Fibroblast of skin of right biceps (primary cell): Measurements from ENCODE around the gene CAD.
A peak's percentile ranks its signal among the peaks of the same experiment; 100 is the strongest.
"Not testable (repeated sequence)": the region's sequence is repeated elsewhere in the genome, so short reads cannot be mapped to it uniquely, and the experiment has no call there.

ENCODE experiments used
- DNase-seq: peaks from one replicate; pipeline ENCODE4 v3.0.0-alpha.2; 2013

Gene CAD

DNA sequence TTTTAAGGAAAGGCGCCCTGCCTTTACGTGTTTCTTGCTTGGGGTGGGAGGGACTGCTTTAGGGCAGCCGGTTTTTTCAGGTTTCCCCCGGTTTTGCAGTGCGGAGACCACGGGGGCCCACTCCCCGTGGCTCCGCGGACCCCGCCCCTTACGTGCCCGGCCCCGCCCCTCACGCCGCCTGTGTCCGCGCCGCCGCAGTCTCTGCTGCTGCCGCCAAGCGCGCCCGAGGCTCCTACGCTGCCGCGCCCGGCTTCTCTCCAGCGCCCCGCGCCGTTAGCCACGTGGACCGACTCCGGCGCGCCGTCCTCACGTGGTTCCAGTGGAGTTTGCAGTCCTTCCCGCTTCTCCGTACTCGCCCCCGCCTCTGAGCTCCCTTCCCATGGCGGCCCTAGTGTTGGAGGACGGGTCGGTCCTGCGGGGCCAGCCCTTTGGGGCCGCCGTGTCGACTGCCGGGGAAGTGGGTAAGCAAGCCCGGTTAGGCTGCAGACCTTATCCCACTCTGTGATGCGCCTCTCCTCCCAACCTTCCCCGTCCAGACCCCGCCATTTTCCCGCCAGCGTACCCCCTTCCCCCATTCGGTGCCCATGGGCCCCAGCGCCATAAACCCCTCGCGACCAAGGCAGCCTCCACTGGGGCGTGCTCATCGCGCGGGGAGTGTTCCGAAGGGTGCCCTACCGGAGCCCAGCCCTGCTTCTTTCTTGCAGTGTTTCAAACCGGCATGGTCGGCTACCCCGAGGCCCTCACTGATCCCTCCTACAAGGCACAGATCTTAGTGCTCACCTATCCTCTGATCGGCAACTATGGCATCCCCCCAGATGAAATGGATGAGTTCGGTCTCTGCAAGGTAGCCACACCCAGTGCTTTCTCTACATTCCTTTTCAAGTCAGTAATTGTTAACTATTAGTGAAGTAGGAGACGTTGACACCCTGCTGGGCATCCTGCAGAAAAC lies at the start of gene CAD:
CAD (plus strand) TSS at position 197 of the 949 bp plus-strand sequence; CDS start at position 380, 183 bp downstream.
- DNase-seq = peak; percentile 87

DNA sequence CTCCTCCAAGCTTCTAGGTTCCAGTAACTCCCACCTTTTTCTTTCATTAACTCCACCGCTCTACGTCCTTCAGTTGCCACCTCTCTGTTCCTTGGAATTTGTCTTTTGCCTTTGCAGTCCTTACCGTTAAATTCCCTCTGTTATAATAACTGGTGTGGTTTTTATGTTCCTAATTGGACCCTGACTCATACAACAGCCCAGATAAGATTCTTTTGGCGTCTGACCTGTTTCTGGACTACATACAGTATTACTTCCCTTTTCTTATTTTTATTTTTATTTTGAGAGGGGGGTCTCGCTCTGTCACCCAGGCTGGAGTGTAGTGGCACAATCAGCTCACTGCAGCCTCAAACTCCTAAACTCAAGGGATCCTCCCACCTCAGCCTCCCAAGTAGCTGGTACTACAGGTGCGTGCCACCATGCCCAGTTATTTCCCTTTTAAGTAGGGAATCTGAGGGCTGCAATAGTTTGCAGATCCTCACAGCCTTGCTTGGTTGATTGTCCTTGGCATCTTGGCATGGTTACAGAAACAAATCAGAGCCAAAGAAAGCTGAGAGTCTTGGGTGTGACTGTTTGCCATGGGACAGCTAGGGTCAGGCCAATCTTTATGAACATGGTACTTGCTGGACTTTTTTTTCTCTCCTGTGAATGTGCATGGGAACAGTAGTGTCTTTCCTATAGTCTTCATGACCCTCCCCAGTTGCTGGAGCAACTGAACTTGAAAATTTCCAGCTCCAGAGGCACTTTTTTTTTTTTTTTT lies 46.4 kb upstream of the CAD start:
- no peak for DNase-seq

DNA sequence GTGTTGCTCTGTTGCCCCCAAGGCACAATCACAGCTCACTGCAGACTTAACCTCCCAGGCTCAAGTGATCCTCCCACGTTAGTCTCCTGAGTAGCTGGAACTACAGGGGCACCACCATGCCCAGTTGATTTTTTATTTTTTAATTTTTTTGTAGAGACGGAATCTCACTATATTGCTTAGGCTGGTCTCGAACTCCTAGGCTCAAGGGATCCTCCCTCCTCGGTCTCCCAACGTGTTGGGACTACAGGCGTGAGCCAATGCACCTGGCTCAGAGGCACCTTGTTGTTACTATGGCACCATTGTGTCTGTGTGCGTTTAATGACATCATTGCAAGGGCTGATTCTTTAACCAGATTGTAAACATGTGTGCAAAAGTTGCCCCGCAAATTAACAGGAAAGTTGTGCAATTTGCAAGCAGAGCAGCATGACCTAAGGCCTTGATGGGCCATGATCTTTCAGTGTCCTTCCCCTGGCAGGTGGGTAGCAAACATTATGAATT lies 45.8 kb upstream of the CAD start:
- DNase-seq = no peak

DNA sequence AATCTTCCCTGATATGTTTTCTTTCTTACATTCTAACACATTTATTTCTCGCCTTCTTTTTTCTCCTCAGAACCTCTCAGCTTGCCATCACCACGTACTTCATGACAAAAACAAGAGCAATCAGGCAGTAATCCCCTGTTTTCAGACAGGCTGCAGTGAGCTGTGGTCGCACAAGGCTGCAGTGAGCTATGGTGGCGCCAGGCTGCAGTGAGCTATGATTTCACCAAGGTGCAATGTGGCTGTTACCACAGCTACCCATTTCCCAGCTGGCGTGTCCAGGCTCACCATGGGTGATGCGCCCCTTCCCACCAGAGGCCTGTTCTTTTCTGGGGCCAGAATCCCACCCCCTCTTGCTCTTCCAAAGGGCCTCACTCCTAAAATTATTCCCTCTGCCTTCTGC lies 42.5 kb upstream of the CAD start:
- DNase-seq = peak; percentile 50

DNA sequence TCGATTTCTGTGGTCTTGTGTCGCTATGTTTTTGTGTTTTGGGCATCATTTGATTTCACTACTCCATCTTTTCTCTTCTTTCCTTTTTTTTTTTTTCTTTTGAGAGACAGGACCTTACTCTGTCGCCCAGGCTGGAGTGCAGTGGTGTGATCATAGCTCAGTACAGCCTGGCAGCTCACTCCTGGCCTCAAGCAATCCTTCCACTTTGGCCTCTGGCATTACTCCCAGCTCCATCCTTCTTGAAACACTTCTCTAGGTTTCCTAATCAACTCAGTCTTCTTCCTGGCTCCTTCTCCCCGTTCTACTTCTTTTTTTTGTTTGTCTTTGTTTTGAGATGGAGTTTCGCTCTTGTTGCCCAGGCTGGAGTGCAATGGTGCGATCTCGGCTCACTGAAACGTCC lies 41.8 kb upstream of the CAD start:
- no peak for DNase-seq

DNA sequence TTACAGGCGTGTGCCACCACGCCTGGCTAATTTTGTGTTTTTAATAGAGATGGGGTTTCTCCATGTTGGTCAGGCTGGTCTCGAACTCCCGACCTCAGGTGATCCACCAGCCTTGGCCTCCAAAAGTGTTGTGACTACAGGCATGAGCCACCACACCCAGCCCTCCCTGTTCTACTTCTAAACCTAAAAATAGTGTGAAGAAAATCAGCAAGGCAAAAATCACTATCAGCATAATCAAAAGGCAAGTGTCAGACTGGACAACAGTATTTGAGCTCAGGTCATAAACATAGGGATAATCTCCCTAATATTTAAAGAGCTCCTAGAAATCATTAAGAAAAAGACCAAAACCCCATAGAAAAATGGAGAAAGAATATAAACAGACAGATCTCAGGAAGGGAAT lies 41.4 kb upstream of the CAD start:
- not testable (repeated sequence) for DNase-seq

DNA sequence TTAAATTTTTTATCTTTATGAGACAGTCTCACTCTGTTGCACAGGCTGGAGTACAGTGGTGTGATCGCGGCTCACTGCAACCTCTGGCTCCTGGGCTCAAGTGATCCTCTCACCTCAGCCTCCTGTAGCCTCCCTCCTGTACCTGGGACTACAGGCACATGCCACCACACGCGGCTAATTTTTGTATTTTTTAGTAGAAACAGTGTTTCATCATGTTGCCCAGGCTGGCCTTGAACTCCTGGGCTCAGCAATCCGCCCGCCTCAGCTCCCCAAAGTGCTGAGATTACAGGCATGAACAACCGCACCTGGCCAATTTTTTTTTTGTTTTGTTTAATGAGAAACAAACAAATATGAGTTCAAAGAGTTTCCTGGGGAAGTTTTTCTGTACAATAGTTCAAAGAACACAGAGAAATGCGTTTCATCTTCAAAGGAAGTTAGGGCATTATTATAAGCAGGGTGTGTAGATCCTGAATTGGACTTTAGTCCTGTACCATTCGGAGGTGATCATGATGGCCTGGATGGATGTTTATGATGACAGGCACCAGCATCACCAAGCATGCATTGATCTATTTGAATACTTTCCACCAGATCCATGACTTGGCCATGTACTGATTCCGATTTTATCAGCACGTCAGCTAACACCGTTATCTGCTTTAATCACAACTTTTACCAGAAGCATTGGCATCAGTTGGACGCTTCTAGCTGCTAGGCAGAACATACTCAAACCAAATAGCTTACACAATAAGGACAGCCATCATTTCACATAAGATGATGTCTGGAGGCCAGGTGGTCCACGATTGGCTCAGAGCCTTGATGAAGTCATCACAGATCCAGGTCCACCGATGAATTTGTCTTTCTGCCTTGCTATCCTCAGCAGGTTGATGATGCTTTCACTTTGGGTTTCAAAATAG lies 39.5 kb upstream of the CAD start:
- no peak for DNase-seq

DNA sequence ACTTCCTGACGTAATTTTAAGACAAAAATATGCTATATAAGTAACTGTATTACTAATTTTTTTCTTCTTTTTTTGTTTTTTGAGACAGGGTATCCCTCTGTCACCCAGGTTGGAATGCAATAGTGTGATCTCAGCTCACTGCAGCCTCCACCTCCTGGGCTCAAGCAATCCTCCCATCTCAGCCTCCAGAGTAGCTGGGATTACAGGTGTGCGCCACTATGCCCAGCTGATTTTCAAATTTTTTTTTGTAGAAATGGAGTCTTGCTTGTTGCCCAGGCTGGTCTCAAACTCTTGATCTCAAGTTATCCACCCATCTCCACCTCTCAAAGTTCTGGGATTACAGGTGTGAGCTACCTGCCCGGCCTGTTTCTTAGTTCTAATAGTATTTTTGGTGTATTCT lies 38.7 kb upstream of the CAD start:
- no peak for DNase-seq

DNA sequence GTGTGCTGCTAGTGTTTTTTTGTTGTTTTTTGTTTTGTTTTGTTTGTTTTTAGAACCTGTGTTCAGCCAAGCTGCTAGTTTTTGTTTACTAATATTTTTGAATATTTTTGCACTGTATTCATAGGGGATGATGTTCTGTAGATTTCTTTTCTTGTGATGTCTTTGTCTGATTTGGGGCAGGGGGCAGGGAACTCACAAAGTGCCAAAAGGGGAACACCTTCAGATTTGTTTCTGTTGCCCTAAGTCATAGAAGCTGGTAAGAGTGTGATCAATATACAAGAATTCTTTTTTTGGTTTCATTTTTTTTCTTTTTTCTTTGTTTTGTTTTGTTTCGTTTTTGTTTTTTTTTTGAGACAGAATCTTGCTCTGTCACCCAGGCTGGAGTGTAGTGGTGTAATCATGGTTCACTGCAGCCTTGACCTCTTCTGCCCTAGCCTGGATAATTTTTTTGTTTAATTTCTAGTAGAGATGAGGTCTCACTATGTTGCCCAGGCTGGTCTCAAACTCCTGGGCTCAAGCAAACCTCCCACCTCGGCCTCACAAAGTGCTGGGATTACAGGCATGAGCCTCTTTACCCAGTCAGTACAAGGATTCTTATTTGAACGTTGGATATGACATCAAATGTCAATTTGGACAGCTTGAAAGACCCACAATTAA lies 37.7 kb upstream of the CAD start:
- DNase-seq = no peak

DNA sequence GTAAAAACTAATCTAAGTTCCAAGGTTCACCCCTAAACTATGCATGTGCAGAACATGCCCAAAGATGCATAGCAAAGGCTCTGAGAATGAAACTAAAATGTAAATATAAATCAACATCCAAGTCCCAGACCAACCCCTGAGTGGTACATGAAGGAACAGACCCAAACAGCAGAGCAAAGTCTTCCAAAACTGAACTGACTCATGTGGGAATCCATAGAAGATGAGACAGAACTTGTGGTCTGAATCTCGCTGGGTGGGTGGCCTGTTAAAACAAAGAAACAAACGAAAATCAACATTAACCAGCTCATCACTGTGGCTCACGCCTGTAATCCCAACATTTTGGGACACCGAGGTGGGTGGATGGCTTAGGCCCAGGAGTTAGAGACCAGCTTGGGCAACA lies 34.8 kb upstream of the CAD start:
- peak; percentile 91 for DNase-seq

DNA sequence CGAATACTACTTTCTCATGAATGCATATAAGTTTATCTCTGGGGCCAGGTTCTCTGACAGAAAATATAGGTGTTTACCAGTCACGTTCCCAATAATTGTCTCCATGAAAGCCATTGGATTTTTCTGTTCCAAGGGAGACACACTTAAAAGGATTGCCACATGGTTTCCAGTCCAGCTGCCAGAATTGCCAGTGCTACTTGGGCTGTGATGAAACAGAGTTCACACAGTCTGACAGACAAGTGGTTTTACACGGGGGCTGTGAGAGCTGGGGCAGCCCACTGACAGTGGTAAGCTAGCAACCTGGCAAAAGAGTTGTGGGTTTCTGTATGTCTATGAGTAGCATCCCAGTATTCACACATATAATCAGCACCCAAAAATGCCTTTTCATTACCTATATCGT lies 33.1 kb upstream of the CAD start:
- DNase-seq = no peak

DNA sequence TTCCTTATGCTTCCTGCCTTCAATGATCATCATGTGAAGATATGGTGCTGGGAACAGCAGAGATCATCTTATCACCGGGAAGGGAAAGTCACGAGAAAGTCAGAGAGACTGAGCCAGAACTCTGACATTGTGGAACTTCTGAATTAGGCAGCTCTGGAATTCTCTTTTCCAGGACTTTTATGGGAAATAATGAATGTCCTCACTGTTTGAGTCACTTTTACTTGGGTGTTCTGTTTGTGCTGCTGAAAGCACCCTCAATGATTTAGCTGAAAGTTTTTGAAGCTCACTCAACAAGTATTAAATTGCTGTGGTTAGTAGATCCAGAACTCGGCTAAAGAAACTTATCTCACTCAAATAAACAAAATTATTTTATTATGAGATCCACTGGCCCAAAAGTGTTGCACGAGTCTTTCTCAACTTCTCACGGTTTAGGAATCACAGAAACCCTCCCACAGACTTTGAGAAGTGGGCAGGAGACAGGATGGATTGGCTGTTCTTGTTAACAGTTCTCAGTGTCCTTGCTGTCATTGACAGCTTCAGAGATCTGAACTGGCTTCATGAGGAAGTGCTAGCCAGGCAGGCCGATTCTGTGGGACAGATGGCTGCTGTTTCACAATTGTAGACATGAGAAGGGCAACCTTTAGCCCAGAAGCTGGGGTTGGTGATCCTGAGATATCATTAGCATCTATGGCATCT lies 31.7 kb upstream of the CAD start:
- DNase-seq = peak; percentile 89

DNA sequence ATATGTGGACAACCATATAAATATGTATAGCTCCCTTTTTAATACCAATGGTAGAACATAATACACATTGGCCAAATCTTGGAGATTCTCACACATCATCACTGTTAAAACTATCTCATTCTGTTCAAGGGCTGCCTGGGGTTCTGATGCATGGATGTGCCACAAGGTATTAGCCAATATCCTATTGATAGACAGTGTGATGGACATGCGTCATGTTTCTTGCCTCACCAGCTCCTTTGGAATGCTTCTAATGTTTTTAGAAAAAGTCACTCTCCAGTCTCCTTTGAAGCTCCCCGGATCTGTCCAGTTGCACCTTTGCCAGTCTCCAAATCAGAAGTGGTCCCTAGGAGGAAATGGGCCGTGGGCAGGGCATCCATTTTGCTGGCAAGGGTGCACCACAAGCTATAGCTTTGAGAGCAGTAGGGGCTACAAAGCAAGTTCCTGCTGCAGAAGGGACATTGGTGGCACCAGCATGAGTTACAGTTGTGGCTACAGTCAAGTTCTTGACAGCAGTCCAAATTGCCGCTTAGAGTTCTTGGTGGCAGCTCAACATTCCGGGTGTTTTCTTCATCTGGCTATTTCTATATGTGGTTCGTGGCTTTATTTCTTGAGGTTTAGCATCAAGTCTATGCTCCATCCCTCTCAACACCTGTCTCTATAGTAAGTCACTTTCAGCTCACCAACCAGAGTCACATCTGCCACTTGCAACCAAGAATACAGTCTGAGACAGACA lies 30.4 kb upstream of the CAD start:
- DNase-seq = no peak

DNA sequence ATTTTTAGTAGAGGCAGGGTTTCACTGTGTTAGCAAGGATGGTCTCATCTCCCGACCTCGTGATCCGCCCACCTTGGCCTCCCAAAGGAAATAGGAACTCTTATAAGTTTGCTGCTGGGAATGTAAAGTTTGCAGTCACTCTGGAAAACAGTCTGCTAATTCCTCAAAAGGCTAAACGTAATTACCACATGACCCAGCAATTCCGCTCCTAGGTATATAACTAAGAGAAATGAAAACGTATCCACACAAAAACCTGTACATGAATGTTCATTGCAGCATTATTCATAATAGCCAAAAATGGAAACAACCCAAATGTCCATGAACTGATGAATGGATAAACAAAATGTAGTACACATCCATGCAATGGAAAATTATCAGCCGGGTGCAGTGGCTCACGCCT lies 27.2 kb upstream of the CAD start:
- no peak for DNase-seq

DNA sequence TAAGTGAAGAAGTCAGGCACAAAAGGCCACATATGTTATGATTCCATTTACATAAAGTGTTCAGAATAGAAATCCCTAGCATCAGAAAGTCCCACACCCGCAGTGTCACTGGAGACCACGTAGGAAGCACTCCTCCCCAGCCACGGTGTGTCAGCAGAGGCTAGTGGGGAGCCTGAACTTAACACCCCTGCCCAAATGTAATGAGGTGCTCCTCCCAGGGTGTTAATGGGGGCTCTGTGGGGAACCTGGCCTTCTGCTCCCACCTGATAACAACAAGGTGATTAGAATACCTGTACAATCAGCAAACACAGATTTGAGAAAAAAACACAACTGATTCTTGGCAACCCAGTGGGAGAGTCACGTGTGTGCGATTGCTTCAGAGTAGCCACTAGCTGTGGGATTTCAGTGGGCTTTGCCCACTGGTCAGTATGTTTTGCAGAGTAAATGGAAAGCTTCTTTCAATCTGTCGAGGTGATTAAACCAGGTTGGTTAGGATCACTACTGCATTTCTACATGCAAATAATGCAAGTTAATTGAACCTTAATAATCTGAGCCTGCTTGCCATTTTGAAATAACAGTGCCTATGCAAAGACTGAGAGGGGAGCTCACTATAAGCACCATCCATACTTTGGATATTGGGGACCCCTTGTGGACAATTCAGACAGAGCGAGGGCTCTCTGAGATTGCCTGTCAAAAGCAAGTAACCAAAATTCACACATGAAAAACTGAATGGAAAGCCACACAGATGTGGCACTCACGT lies 25.9 kb upstream of the CAD start:
- peak; percentile 71 for DNase-seq

DNA sequence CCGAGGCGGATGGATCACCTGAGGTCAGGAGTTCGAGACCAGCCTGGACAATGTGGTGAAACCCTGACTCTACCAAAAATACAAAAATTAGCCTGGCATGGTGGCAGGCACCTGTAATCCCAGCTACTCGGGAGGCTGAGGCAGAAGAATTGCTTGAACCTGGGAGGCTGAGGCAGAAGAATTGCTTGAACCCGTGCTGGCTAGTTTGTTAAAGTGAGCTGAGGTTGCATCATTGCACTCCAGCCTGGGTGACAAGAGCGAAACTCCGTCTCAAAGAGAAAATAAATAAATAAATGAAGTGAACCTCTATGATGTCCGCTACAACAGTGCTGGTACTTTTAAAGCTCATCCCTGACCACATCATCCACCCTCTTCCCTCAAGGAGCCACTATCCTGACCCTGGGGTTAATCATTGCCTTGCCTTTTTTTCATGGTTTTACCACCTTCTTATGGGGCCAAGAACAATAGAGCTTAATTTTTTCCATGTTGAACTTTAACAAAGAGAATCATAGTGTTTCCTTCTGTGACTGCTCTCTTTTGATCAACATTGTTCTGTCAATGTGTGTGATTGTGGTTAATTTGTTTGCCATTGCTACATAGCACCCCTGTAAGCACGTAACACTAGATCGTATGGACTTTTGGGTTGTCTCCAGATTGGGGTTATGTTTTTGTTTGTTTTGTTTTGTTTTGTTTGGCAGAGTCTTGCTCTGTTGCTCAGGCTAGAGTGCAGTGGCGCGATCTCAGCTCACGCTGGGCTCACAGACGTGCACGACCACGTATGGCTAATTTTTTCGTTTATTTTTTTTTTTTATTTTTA lies 22.4 kb upstream of the CAD start:
- no peak for DNase-seq

DNA sequence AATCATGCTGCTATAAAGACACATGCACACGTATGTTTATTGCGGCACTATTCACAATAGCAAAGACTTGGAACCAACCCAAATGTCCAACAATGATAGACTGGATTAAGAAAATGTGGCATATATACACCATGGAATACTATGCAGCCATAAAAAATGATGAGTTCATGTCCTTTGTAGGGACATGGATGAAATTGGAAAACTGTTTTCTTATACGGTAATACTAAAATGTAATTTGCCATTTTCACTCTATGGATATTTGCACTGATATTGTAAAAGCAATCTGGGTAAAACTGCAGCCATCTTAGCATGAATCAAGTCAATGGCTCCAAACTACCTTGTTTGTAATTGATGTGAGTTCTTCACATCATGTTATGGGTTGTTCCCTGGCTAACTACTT lies 21.4 kb upstream of the CAD start:
- not testable (repeated sequence) for DNase-seq

DNA sequence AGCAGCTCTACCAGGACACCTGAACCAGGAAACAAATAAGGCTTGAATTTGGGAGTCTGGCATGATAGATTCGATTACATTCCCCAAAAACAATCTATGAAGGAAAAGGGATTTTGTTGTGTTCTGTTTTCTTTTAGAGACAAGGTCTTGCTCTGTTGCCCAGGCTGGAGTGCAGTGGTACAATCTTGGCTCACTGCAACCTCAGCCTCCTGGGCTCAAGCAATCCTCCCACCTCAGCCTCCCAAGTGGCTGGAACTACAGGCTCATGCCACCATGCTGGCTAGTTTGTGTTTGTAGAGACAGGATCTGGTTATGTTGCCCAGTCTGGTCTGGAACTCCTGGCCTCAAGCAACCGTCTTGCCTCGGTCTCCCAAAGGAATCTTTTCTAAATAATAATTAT lies 19.1 kb upstream of the CAD start:
- DNase-seq = not testable (repeated sequence)

DNA sequence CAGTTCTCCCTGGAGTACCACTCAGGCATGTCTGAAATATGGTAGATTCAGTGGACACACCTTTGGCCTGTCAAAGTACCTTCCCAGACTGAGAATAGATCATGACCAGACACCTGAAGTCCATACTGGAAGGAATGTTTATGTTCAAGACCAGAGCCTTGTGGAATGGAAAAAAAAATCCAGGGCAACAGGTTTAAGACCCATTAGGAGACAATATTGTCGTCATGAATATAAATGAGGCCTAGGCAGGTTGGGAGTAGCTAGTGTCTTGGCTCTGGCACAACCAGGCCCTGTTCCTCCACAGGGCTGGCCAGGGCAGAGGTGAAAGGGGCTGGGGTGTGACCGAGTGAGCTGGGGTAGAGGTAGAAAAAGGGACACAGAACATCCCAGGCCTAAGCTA lies 18.5 kb upstream of the CAD start:
- no peak for DNase-seq
